Measurements from ENCODE around the gene MMP19.

GRCh38 chr12:55877824-55878223 lies 35.1 kb upstream of the MMP19 start:
- TF ChIP-seq POLR2A (IDR thresholded peaks at IDR 0.05), result no peak
- TF ChIP-seq, protein P1, sequence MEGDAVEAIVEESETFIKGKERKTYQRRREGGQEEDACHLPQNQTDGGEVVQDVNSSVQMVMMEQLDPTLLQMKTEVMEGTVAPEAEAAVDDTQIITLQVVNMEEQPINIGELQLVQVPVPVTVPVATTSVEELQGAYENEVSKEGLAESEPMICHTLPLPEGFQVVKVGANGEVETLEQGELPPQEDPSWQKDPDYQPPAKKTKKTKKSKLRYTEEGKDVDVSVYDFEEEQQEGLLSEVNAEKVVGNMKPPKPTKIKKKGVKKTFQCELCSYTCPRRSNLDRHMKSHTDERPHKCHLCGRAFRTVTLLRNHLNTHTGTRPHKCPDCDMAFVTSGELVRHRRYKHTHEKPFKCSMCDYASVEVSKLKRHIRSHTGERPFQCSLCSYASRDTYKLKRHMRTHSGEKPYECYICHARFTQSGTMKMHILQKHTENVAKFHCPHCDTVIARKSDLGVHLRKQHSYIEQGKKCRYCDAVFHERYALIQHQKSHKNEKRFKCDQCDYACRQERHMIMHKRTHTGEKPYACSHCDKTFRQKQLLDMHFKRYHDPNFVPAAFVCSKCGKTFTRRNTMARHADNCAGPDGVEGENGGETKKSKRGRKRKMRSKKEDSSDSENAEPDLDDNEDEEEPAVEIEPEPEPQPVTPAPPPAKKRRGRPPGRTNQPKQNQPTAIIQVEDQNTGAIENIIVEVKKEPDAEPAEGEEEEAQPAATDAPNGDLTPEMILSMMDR (IDR thresholded peaks at IDR 0.05), result no peak
